ENCODE results near the gene MYO3A. TPM values are rescaled to one million over a fixed set of nuclear protein-coding genes. Genes with fewer than 3 reads are reported as not detected.
"Not testable (repeated sequence)": the region's sequence is repeated elsewhere in the genome, so short reads cannot be mapped to it uniquely, and the experiment has no call there.

MYO3A gene
- total RNA-seq, 1 experiment from 2014 or later: not detected

DNA sequence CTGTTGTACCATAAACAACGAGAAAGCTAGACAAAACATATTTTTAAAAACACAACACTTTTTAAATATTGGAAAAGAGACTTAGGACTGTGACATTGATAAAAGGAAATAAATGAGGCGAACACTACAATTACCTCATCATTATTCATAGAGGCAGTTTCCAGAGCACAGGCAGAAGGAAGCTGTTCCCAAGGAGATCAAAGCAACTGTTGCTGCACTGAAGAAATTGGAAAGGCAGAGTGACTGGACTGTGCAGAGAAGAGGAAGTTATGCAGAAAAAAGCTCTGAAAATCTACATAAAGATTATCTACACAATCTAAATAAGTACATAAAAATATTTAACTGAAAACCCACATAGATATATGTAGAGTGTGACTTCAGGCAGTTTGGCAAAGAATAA, 32.8 kb downstream of the MYO3A start:
- no peak for DNase-seq (ENCODE audit: low read depth, low spot score)
- in situ Hi-C loops (cut with HindIII; ENCODE audit: low pct_unique_long_range_greater_than_20kb, low sequenced_read_pairs): no loop called here

DNA sequence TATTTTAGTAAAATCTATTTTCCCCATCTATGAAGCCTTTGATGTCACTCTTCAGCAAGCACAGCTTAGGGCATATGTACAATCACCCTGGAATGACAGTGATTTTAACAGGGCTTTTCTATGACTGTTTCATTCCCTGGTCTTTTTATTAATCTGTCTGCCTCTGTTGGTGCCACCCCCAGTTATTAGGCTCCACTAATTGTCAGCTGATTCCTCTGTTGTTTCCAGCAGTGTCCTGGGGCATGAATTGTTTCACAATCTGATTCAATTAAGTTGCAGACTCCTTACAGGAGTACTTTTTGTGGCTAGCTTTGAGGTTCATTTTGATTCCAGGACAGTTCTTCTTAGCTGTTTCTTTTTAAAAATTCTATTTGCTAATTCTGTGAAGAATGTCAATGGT, 38.6 kb downstream of the MYO3A start:
- in situ Hi-C loops (cut with HindIII; ENCODE audit: low pct_unique_long_range_greater_than_20kb, low sequenced_read_pairs): no loop called here
- DNase-seq (ENCODE audit: low read depth, low spot score): no peak

DNA sequence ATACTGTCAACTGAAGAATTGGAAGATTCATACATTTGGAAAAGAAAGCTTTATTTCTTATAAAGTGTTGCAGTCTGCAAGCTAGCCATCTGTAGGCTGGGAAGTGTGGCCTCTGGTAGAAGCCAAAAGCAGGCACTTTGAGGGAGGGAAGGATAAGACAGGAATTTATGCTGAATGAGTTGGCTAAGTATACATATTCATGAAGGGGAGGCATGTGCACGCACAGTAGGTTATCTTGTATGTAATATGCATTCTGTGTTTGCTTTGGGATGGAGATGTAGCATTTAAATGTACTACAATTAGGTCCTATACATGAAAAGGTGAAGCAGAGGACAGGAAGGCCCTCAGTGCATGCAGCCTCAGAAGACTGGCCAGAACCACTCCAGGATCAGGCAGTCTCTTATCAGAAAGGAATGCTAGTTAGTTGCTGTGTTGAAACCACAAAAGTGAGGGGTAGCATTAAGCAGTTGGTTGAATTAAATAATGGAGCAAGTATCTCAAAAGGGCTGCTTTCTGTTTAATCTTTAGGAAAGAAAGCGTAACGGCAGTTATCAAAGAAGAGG, 40.9 kb downstream of the MYO3A start:
- no peak for DNase-seq (ENCODE audit: low read depth, low spot score)
- in situ Hi-C loops (cut with HindIII; ENCODE audit: low pct_unique_long_range_greater_than_20kb, low sequenced_read_pairs): no loop called here

- in situ Hi-C loops (cut with HindIII; ENCODE audit: low pct_unique_long_range_greater_than_20kb, low sequenced_read_pairs): no loop called here
- no peak for DNase-seq (ENCODE audit: low read depth, low spot score)
Measured at GRCh38 chr10:25978771-25979170, 44.7 kb downstream of the MYO3A start.

DNA sequence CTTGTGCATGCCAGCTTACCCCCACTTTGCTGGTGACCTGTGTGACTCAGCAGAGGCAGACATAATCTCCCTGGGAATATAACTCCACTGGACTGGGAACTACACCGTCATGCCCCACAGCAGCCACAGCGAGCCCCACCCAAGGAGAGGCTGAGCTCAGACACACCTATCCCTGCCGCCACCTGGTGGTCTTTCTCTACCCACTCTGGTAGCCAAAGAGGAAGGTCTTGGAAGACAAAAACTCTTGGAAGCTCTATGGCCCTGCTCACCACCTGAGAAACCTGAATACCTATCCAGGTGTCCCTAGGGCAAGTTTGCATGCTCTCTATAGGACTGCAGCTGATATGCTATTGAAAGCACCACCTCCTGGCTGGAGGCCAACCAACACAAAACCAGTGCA, 48.1 kb downstream of the MYO3A start:
- in situ Hi-C loops (cut with HindIII; ENCODE audit: low pct_unique_long_range_greater_than_20kb, low sequenced_read_pairs): no loop called here
- no peak for DNase-seq (ENCODE audit: low read depth, low spot score)

DNA sequence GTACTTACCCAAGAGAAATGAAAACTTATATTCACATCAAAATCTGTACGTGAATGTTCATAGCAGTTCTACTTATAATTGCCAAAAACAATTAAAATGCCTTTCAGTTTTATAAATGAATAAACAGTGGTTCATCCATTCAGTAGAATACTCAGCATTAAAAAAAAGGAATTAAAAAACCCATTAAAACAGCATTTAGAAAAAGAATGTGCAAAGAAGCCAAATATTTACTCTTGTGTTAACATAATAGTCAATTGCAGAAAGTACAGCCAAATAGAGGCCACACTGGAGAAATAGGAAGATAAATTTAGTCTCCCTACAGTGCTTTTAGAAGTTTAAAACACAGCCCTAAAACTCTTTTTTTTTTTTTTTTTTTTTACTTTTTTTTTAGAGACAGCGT, 54.6 kb downstream of the MYO3A start:
- no peak for DNase-seq (ENCODE audit: low read depth, low spot score)
- in situ Hi-C loops (cut with HindIII; ENCODE audit: low pct_unique_long_range_greater_than_20kb, low sequenced_read_pairs): no loop called here

DNA sequence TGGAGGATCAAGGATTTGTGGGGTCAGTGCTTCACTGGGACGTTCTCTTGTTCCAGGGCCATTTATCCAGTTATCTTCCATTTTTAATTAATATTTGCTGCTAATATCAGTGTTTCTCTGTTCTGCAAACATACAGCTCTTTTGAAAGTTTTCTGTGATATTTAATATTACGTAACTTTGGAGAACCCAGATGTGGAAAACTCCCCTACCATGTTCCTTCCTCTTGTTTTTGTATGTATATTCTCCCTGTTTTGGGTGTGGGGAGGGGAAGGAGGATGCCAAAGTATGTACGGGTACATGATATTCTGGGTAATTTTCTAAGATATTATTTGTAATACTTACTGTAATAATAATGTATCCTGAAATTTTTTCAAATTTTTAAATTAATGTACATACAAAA, 55.9 kb downstream of the MYO3A start:
- DNase-seq (ENCODE audit: low read depth, low spot score): no peak

GRCh38 chr10:25999295-25999981, 65.4 kb downstream of the MYO3A start:
- in situ Hi-C loops (cut with HindIII; ENCODE audit: low pct_unique_long_range_greater_than_20kb, low sequenced_read_pairs): no loop called here

More for the DNA sequence above, 55.9 kb downstream of the MYO3A start:
- in situ Hi-C loops (cut with HindIII; ENCODE audit: low pct_unique_long_range_greater_than_20kb, low sequenced_read_pairs): no loop called here

DNA sequence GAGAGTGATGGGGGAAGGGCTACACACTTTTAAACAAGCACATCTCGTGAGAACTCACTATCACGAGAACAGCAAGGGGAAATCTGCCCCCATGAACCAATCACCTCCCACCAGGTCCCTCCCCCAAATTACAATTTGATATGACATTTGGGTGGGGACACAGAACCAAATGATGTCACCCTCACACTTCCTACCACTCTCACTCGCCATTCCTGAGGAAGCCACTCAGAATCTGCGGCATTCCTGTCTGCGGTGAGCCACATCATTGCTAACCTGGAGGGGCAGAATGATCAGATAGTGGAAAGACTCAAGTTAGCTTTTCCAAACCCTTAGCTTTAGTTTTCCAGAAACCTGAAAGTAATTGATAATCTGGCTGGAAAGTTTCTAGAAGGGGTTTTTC, 66.9 kb downstream of the MYO3A start:
- DNase-seq (ENCODE audit: low read depth, low spot score): no peak
- in situ Hi-C loops (cut with HindIII; ENCODE audit: low pct_unique_long_range_greater_than_20kb, low sequenced_read_pairs): no loop called here

More at GRCh38 chr10:25999295-25999981, 65.4 kb downstream of the MYO3A start:
- DNase-seq (ENCODE audit: low read depth, low spot score): no peak

DNA sequence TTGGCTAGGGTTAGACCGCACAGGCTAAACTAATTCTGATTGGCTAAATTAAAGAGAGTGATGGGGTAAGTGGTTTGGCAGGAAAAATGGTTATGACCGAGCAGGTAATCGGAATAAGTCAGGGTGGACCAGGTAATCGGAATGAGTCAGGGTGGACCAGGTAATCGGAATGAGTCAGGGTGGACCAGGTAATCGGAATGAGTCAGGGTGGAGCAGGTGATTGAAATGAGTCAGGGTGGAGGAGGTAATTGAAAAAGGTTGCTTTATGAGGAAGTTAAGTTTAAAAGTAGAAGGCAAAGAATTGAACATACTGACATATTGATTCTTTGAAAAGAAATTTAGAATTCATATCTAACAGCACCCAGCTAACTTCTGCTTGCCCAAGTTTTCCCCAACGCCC, 68.4 kb downstream of the MYO3A start:
- in situ Hi-C loops (cut with HindIII; ENCODE audit: low pct_unique_long_range_greater_than_20kb, low sequenced_read_pairs); DNase-seq (ENCODE audit: low read depth, low spot score): not testable (repeated sequence)

DNA sequence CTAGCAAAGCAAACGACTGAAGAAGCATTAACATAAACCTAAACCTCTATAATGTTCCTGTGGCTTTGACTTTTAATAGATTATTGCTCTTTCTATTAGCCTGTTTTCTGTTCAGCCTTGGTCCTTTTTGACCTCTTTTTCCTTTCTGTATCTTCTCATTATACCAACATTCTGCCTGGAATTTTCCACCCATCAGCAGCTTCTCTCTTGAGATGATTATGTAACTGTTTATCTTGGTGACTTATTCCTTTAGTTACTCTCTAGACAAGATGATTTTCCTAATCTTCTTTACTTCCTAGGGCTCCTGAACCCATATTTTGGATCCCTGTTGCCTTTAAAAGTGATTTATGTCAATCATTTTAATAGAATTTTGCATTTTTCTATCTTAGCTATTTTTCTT, 81.1 kb downstream of the MYO3A start:
- in situ Hi-C loops (cut with HindIII; ENCODE audit: low pct_unique_long_range_greater_than_20kb, low sequenced_read_pairs): no loop called here
- no peak for DNase-seq (ENCODE audit: low read depth, low spot score)

DNA sequence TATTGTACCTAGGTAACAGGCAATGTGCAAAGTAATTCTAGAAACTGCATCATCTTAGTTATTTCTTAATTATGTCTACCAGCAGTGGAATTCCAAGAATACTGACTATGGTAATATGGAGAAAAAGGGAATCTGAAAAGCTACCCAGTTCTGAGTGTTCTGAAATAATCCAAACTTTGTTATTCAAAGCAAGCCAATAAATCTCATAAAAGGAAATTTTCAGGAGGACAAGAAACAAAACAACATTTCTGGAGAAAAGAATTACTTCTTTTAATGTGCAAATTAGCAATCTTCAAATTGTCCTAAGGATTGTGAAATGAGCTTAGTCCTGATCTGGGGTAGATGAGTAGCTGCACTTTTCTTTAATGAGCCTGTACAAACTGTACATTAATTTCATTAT, 88.8 kb downstream of the MYO3A start:
- in situ Hi-C loops (cut with HindIII; ENCODE audit: low pct_unique_long_range_greater_than_20kb, low sequenced_read_pairs): no loop called here
- DNase-seq (ENCODE audit: low read depth, low spot score): no peak

DNA sequence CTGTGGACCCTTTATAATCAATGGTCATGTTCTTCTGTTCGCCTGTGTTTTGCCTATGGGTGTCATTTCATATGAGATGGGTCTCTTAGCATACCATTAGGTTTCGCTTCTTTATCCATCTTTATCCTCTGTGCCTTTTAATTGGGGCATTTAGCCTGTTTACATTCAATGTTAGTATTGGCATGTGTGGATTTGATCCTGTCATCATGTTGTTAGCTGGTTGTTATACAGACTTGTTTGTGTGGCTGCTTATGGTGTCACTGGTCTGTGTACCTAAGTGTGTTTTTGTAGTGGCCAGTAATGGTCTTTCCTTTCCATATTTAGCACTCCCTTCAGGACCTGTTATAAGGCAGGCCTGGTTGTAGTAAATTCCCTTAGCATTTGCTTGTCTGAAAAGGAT, 90.3 kb downstream of the MYO3A start:
- in situ Hi-C loops (cut with HindIII; ENCODE audit: low pct_unique_long_range_greater_than_20kb, low sequenced_read_pairs): no loop called here
- DNase-seq (ENCODE audit: low read depth, low spot score): no peak

DNA sequence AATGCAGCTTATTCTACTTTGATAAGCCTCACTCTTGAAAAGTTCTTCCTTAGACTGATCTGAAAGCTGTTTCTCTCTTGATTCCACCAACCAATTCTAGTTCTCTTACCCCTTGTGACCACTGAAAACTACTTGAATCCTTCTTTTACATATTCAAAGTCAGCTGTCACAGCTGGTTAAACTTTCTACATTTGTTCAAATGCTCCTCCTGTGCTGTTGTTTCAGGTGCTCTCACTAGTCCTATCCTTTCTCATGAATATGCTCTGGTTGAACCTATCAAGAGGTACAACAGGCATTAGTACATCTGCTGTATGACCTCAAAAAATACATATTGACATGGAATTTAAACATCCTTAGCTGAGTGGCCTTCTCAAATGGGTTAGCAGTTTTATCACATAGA, 91.5 kb downstream of the MYO3A start:
- in situ Hi-C loops (cut with HindIII; ENCODE audit: low pct_unique_long_range_greater_than_20kb, low sequenced_read_pairs): no loop called here
- no peak for DNase-seq (ENCODE audit: low read depth, low spot score)

- no peak for DNase-seq (ENCODE audit: low read depth, low spot score)
- in situ Hi-C loops (cut with HindIII; ENCODE audit: low pct_unique_long_range_greater_than_20kb, low sequenced_read_pairs): no loop called here
Measured at GRCh38 chr10:26029858-26030257, 95.8 kb downstream of the MYO3A start.

DNA sequence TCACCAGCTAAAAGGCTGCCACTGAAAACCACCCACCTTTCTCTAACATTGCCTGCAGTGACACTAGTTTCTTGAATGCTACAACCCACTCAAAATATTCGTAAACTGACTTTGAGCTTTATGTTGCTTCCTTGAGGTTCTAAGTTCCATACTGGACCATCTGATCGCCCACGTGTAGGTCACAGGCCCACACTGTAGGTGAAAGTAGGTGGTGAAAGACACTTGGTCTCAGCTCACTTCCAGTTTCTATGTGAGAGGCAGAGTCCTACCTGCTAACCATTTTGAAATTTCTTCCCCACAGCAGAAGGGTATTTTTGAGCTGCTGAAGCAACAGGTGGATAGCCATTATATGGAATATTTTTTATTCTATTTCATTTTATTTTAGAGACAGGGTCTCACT, 97.3 kb downstream of the MYO3A start:
- DNase-seq (ENCODE audit: low read depth, low spot score): no peak
- in situ Hi-C loops (cut with HindIII; ENCODE audit: low pct_unique_long_range_greater_than_20kb, low sequenced_read_pairs): no loop called here

DNA sequence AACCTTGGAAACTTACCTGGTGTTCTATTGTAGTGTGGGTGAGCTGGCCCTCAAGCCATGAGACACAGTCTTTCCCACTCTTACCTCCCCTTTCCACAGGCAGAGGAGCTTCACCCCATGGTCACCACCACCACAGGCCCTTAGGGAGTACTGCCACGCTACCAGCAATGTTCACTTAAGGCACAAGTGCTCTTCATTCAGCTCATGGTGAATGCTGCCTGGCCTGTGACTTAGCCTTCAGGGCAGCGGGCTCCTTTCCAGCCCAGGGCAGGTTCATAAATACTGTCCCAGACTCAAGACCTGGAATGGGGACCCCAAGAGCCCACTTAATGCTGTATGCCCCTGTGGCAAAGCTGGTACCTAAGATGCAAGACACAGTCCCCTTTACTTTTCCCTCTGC, 109.4 kb downstream of the MYO3A start:
- in situ Hi-C loops (cut with HindIII; ENCODE audit: low pct_unique_long_range_greater_than_20kb, low sequenced_read_pairs): no loop called here
- DNase-seq (ENCODE audit: low read depth, low spot score): no peak

- in situ Hi-C loops (cut with HindIII; ENCODE audit: low pct_unique_long_range_greater_than_20kb, low sequenced_read_pairs): no loop called here
- no peak for DNase-seq (ENCODE audit: low read depth, low spot score)
Measured at GRCh38 chr10:26044141-26044749, 110.2 kb downstream of the MYO3A start.

DNA sequence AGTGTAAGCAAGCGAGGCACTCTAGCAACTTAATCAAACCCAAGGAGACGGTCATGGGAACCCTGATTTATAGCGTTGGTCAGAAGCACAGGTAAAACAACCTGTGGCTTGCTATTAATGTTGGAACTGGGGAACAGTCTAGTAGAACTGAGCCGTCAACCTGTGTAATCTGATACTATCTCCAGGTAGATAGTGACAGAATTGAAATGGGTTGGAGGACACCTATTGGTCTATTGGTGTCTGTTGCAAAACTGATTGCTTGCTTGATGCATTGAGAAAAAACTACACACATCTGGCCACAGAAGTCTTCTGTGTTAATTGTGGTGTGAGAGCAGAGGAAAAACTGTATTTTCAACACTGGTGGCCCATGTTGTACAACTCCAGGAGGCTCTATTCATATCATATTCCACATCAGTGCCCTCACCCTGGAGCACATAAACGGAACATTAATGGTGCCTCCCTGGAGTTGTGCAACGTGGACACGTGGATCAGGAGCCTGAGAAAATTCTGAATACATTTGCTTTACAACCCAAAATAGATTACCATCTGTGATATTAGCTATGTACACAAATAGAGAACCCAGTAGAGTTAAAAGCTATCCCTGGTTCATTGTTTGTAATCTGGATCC, 112.2 kb downstream of the MYO3A start:
- in situ Hi-C loops (cut with HindIII; ENCODE audit: low pct_unique_long_range_greater_than_20kb, low sequenced_read_pairs): no loop called here

More for the DNA sequence above, 112.2 kb downstream of the MYO3A start:
- no peak for DNase-seq (ENCODE audit: low read depth, low spot score)
